ENCODE measurements around the gene GOLGA1.
A peak's percentile ranks its signal among the peaks of the same experiment; 100 is the strongest.

Gene GOLGA1

GRCh38 chr9:124869986-124870560, 70.8 kb downstream of the GOLGA1 start:
- 20% methylated on average over 12 of the region's 12 CpGs for WGBS
- Histone ChIP-seq H3K27me3 (ENCODE audit: insufficient read depth, low read length) (no peaks in the 10 kb centered on the region), H3K9ac (ENCODE audit: low read depth, low read length) (peak overlapping the region; percentile 96), H3K36me3 (ENCODE audit: insufficient read depth, low read length) (peaks cover 34% of the 10 kb centered on the region), H3K4me1 (ENCODE audit: insufficient read depth, low read length) (peaks cover 15% of the 10 kb centered on the region), H3K9me3 (ENCODE audit: insufficient read depth, low read depth, low read length) (no peaks in the 10 kb centered on the region), H3K27ac (ENCODE audit: low read depth, low read length) (peak overlapping the region; percentile 49), H3K4me3 (ENCODE audit: low read length) (peak overlapping the region; percentile 91)

- H3K9me3 ChIP-seq (ENCODE audit: insufficient read depth, low read depth, low read length), result no peaks in the 10 kb centered on the region
- peak overlapping the region; percentile 96 for H3K9ac ChIP-seq (ENCODE audit: low read depth, low read length)
- under 1% methylated on average over 40 of the region's 41 CpGs for WGBS
- peaks cover 15% of the 10 kb centered on the region for H3K4me1 ChIP-seq (ENCODE audit: insufficient read depth, low read length)
- peaks cover 29% of the 10 kb centered on the region for H3K36me3 ChIP-seq (ENCODE audit: insufficient read depth, low read length)
- no peaks in the 10 kb centered on the region for H3K27me3 ChIP-seq (ENCODE audit: insufficient read depth, low read length)
- H3K4me3 ChIP-seq (ENCODE audit: low read length), result peak overlapping the region; percentile 91
- peak overlapping the region; percentile 99 for H3K27ac ChIP-seq (ENCODE audit: low read depth, low read length)
These were observed 71.4 kb downstream of the GOLGA1 start for GRCh38 chr9:124869466-124869985.

GRCh38 chr9:124868511-124869465, 72.1 kb downstream of the GOLGA1 start:
- no peaks in the 10 kb centered on the region for H3K9me3 ChIP-seq (ENCODE audit: insufficient read depth, low read depth, low read length)
- H3K36me3 ChIP-seq (ENCODE audit: insufficient read depth, low read length), result peaks cover 22% of the 10 kb centered on the region
- under 1% methylated on average over 101 of the region's 101 CpGs for whole genome bisulfite sequencing
- H3K4me1 ChIP-seq (ENCODE audit: insufficient read depth, low read length), result peaks cover 15% of the 10 kb centered on the region
- no peaks in the 10 kb centered on the region for H3K27me3 ChIP-seq (ENCODE audit: insufficient read depth, low read length)
- H3K4me3 ChIP-seq (ENCODE audit: low read length), result peak overlapping the region; percentile 91
- peak overlapping the region; percentile 99 for H3K27ac ChIP-seq (ENCODE audit: low read depth, low read length)
- H3K9ac ChIP-seq (ENCODE audit: low read depth, low read length), result peak overlapping the region; percentile 96

- Histone ChIP-seq H3K27ac (ENCODE audit: low read depth, low read length) (no peak overlapping the region), H3K9ac (ENCODE audit: low read depth, low read length) (no peak overlapping the region)
These were observed 77.5 kb downstream of the GOLGA1 start for GRCh38 chr9:124863371-124863871.

GRCh38 chr9:124861342-124862229, 79.3 kb downstream of the GOLGA1 start, which contains the start of the genes ARPC5L and RPL35:
ARPC5L (plus strand) TSS chr9:124862130; CDS start chr9:124869291, 7,161 bp downstream.
RPL35 (minus strand) TSS chr9:124861957; CDS start chr9:124861912, 45 bp downstream.
- H3K4me3 ChIP-seq (ENCODE audit: low read length), result peak within 1 kb of the TSS; percentile 97
- H3K27ac ChIP-seq (ENCODE audit: low read depth, low read length), result peak within 1 kb of the TSS; percentile 97
- H3K36me3 ChIP-seq (ENCODE audit: insufficient read depth, low read length), result peaks cover 48% of the 10 kb centered on the region
- peak within 1 kb of the TSS; percentile 99 for H3K9ac ChIP-seq (ENCODE audit: low read depth, low read length)
- peaks cover 8% of the 10 kb centered on the region for H3K4me1 ChIP-seq (ENCODE audit: insufficient read depth, low read length)
- no peaks in the 10 kb centered on the region for H3K9me3 ChIP-seq (ENCODE audit: insufficient read depth, low read depth, low read length)
- under 1% methylated on average over 92 of the region's 92 CpGs for WGBS
- no peaks in the 10 kb centered on the region for H3K27me3 ChIP-seq (ENCODE audit: insufficient read depth, low read length)

More at GRCh38 chr9:124863371-124863871, 77.5 kb downstream of the GOLGA1 start:
- Histone ChIP-seq H3K9me3 (ENCODE audit: insufficient read depth, low read depth, low read length) (no peaks in the 10 kb centered on the region), H3K4me3 (ENCODE audit: low read length) (no peak overlapping the region), H3K36me3 (ENCODE audit: insufficient read depth, low read length) (peaks cover 30% of the 10 kb centered on the region), H3K4me1 (ENCODE audit: insufficient read depth, low read length) (peaks cover 16% of the 10 kb centered on the region), H3K27me3 (ENCODE audit: insufficient read depth, low read length) (no peaks in the 10 kb centered on the region)
- WGBS, result 94% methylated on average over 7 of the region's 7 CpGs

GRCh38 chr9:124860582-124861341, 80.1 kb downstream of the GOLGA1 start:
- peaks cover 8% of the 10 kb centered on the region for H3K4me1 ChIP-seq (ENCODE audit: insufficient read depth, low read length)
- no peaks in the 10 kb centered on the region for H3K27me3 ChIP-seq (ENCODE audit: insufficient read depth, low read length)
- peak overlapping the region; percentile 97 for H3K4me3 ChIP-seq (ENCODE audit: low read length)
- H3K27ac ChIP-seq (ENCODE audit: low read depth, low read length), result peak overlapping the region; percentile 97
- 10% methylated on average over 12 of the region's 12 CpGs for WGBS
- peak overlapping the region; percentile 99 for H3K9ac ChIP-seq (ENCODE audit: low read depth, low read length)
- no peaks in the 10 kb centered on the region for H3K9me3 ChIP-seq (ENCODE audit: insufficient read depth, low read depth, low read length)
- peaks cover 49% of the 10 kb centered on the region for H3K36me3 ChIP-seq (ENCODE audit: insufficient read depth, low read length)

GRCh38 chr9:124859803-124860581, 80.9 kb downstream of the GOLGA1 start:
- peaks cover 49% of the 10 kb centered on the region for H3K36me3 ChIP-seq (ENCODE audit: insufficient read depth, low read length)
- WGBS, result 87% methylated on average over 9 of the region's 10 CpGs
- no peaks in the 10 kb centered on the region for H3K27me3 ChIP-seq (ENCODE audit: insufficient read depth, low read length)
- H3K9ac ChIP-seq (ENCODE audit: low read depth, low read length), result peak overlapping the region; percentile 99
- H3K4me3 ChIP-seq (ENCODE audit: low read length), result peak overlapping the region; percentile 97
- H3K27ac ChIP-seq (ENCODE audit: low read depth, low read length), result 0 out of 2 replicates have a peak overlapping the region, but pooled peaks have one; percentile 9
- no peaks in the 10 kb centered on the region for H3K9me3 ChIP-seq (ENCODE audit: insufficient read depth, low read depth, low read length)
- H3K4me1 ChIP-seq (ENCODE audit: insufficient read depth, low read length), result peaks cover 8% of the 10 kb centered on the region

GRCh38 chr9:124858330-124859046, 82.4 kb downstream of the GOLGA1 start:
- Histone ChIP-seq H3K9me3 (ENCODE audit: insufficient read depth, low read depth, low read length) (no peaks in the 10 kb centered on the region), H3K4me3 (ENCODE audit: low read length) (no peak overlapping the region), H3K4me1 (ENCODE audit: insufficient read depth, low read length) (peaks cover 8% of the 10 kb centered on the region), H3K27me3 (ENCODE audit: insufficient read depth, low read length) (no peaks in the 10 kb centered on the region), H3K9ac (ENCODE audit: low read depth, low read length) (no peak overlapping the region), H3K27ac (ENCODE audit: low read depth, low read length) (no peak overlapping the region; the same call in 1 of the 2 replicates), H3K36me3 (ENCODE audit: insufficient read depth, low read length) (peaks cover 49% of the 10 kb centered on the region)
- WGBS, result 95% methylated on average over 9 of the region's 9 CpGs

GRCh38 chr9:124857533-124858162, 83.2 kb downstream of the GOLGA1 start:
- WGBS, result 95% methylated on average over 24 of the region's 24 CpGs
- H3K4me1 ChIP-seq (ENCODE audit: insufficient read depth, low read length), result peaks cover 8% of the 10 kb centered on the region
- peaks cover 49% of the 10 kb centered on the region for H3K36me3 ChIP-seq (ENCODE audit: insufficient read depth, low read length)

More at GRCh38 chr9:124857533-124858162, 83.2 kb downstream of the GOLGA1 start:
- Histone ChIP-seq H3K4me3 (ENCODE audit: low read length) (no peak overlapping the region), H3K9ac (ENCODE audit: low read depth, low read length) (no peak overlapping the region), H3K27me3 (ENCODE audit: insufficient read depth, low read length) (no peaks in the 10 kb centered on the region), H3K27ac (ENCODE audit: low read depth, low read length) (no peak overlapping the region), H3K9me3 (ENCODE audit: insufficient read depth, low read depth, low read length) (no peaks in the 10 kb centered on the region)
